Hippocampal formation (tissue), 2 donors: ENCODE results near the gene ACSF3.
A peak's percentile ranks its signal among the peaks of the same experiment; 100 is the strongest.

ENCODE experiments used
- DNase-seq, 2 donors: peaks; one replicate each; lab custom pipeline; 2025; lab: John Stamatoyannopoulos, UW

The ACSF3 gene

DNA sequence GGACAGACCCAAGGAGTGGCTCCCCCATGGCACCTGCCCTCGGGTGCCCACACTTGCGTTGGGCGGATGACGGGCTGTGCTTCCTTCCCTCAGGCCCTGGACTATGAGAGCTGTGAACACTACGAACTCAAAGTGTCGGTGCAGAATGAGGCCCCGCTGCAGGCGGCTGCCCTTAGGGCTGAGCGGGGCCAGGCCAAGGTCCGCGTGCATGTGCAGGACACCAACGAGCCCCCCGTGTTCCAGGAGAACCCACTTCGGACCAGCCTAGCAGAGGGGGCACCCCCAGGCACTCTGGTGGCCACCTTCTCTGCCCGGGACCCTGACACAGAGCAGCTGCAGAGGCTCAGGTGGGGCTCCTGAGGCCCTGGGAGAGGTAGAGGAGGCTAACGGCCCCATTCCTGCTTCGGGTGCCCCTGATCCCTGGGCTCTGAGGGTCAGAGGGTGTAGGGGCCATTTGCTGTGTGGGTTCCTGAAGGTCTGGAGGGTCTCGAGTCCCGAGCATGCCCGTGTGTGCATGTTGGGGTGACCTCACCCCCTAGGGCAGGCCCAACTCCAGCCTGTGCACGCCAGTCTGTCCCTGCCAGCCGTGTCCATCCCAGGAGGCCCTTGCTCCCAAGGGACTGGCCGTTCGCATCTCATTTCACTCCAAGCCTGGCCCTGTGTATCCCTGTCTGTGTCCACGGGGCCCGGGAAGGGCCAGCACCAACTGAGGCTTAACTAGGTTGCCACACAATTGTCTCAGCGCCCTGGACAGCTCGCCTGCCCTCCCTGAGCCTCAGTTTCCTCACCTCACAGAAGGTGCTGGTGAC lies 96.7 kb downstream of the ACSF3 start:
- no peak for DNase-seq

DNA sequence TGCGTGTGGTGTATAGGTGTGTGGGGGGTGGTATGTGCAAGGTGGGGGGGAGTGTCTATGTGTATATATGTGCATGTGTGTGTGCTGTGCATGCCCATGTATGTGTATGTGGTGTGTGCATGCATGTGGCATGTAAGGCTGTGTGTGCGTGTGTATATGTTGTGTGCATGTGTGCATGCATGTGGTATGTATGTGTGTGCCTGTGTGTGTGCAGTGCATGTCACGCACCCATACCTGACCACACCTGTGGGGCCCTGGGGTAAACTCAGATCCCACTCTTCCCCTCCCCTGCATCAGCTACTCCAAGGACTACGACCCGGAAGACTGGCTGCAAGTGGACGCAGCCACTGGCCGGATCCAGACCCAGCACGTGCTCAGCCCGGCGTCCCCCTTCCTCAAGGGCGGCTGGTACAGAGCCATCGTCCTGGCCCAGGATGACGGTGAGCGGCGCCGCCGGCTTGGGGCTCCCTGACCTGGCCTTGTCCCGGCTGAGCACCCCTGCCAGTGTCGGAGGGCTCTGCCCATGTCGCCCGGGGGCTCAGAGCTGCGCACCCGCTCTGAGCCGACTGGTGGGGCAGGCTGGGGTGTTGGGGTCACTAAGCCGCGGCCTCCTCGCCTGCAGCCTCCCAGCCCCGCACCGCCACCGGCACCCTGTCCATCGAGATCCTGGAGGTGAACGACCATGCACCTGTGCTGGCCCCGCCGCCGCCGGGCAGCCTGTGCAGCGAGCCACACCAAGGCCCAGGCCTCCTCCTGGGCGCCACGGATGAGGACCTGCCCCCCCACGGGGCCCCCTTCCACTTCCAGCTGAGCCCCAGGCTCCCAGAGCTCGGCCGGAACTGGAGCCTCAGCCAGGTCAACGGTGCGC lies 97.6 kb downstream of the ACSF3 start:
- no peak for DNase-seq

DNA sequence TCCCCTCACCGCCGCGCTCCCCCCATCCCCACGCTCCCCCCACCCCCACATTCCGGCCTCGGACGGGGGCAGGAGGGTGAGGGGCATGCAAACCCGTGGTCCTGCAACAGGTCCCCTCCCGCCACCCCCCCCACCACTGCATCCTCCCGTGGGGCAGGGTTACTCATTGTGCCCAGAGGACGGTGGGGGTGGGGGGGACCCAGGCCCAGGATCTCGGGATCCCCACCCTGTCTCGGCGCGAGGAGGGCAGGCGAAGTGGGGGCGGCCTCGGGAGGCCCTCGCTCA lies 98.2 kb downstream of the ACSF3 start:
- DNase-seq: no peak

DNA sequence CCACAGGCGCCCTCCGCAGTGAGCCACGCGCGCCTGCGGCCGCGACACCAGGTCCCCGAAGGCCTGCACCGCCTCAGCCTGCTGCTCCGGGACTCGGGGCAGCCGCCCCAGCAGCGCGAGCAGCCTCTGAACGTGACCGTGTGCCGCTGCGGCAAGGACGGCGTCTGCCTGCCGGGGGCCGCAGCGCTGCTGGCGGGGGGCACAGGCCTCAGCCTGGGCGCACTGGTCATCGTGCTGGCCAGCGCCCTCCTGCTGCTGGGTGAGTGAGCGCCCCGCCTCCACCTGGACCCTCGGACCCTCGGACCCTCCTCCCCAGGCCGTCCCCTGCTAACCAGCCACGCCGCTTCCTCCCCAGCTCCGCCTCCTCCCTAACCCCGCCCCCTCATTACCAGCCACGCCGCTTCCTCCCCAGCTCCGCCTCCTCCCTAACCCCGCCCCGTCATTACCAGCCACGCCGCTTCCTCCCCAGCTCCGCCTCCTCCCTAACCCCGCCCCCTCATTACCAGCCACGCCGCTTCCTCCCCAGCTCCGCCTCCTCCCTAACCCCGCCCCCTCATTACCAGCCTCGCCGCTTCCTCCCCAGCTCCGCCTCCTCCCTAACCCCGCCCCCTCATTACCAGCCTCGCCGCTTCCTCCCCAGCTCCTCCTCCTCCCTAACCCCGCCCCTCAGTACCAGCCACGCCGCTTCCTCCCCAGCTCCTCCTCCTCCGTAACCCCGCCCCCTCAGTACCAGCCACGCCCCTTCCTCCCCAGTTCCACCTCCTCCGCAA lies 98.7 kb downstream of the ACSF3 start:
- peak in 1 of 2 donors; percentile 1 for DNase-seq

DNA sequence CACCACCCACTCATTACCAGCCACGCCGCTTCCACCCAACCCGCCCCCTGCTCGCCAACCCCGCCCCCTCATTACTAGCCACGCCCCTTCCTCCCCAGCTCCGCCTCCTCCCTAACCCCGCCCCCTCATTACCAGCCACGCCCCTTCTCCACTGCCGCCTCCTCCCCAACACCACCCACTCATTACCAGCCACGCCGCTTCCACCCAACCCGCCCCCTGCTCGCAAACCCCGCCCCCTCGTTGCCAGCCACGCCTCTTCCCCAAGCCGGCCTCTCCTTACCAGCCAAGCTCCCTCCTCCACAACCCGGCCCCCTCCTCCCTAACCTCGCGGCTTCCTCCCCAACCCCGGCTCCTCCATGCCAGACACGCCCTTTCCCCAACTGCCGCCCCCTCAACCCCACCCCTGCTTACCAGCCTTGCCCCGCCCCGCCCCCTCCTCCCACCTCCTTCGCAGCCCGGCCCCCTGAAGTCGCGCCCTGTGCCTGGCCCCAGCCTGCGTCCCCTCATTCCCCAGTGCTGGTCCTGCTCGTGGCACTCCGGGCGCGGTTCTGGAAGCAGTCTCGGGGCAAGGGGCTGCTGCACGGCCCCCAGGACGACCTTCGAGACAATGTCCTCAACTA lies 99.4 kb downstream of the ACSF3 start:
- DNase-seq: no peak

DNA sequence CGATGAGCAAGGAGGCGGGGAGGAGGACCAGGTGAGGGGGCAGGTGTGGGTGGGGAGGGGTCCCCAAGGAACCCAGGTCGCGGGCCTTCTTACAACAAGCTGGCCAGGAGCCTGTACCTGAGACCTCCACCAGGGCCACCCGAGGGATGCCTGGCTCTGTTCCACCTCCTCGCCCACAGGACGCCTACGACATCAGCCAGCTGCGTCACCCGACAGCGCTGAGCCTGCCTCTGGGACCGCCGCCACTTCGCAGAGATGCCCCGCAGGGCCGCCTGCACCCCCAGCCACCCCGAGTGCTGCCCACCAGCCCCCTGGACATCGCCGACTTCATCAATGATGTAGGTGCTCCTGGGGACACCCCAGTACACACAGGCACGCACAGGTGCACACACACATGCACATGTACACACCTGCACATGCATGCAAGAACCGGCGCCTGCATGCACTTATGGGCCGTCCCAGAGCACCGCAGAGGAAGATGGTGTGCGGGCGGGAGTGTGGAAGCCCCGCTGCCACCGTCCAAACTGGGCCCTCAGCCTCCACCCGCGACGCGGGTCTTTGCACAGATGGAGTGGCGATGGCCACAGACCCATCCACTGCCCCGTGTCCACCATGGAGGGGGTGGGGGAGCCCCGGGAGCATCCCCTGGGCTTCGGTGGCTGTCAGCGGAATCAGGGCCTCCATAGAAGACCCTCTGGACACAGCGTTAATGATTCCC lies 100.1 kb downstream of the ACSF3 start:
- no peak for DNase-seq

DNA sequence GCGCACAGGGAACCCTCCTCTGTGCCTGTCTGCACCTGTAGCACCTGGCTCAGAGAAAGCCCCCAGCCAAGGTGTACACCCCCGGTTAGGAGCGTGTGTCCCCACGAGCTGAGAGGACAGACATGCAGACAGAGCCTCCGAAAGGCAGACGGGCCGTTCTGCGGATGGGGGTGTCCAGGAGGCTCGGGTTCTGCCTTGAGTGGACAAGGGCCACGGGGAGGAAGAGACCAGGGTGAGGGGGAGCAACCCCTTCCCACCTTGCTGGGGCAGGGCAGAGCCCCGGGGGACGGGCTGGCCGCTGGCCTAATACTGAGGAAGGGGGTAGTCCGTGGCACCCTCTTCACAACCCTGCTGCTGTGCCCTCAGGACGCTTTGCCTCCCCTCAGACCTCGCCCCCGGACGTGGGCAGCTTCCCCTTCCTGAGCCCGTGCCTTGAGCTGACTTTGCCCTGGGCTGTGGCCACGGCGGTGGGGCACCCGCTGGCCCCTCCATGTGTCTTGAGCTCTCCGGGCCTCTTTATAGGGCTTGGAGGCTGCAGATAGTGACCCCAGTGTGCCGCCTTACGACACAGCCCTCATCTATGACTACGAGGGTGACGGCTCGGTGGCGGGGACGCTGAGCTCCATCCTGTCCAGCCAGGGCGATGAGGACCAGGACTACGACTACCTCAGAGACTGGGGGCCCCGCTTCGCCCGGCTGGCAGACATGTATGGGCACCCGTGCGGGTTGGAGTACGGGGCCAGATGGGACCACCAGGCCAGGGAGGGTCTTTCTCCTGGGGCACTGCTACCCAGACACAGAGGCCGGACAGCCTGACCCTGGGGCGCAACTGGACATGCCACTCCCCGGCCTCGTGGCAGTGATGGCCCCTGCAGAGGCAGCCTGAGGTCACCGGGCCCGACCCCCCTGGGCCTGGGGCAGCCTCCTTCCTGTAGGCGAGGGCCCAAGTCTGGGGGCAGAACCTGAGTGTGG lies 101.0 kb downstream of the ACSF3 start:
- DNase-seq: no peak

DNA sequence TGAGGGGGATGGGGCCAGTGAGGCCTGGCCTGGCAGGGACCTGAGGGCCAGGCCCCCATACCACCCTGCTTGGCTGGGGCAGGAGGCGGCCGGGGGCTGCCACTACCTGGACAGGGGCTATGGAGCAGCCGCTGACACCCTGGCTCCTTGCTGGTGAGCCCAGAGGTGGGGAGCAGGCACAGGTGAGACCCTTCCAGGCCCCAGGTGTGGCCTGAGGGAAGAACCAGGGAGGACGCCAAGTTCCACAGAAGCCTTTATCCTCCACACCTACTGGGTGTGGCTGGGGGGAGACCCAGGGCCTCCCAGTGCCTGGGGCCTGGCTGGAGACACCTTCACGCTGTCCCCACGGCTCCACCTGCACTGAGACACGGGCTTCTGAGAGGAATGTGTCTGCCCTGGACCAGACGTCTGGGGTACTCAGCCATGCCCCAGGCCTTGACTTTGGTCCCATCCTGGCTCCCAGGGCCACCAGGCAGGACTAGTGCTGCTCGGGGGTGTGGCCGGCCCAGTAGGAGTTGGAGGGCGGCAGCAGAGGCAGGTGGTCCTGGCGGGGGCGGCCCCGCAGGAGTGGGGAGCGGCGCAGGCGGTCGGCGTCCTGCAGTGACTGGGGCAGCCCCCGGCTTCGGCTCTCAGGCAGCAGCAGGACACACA lies 102.0 kb downstream of the ACSF3 start:
- no peak for DNase-seq

DNA sequence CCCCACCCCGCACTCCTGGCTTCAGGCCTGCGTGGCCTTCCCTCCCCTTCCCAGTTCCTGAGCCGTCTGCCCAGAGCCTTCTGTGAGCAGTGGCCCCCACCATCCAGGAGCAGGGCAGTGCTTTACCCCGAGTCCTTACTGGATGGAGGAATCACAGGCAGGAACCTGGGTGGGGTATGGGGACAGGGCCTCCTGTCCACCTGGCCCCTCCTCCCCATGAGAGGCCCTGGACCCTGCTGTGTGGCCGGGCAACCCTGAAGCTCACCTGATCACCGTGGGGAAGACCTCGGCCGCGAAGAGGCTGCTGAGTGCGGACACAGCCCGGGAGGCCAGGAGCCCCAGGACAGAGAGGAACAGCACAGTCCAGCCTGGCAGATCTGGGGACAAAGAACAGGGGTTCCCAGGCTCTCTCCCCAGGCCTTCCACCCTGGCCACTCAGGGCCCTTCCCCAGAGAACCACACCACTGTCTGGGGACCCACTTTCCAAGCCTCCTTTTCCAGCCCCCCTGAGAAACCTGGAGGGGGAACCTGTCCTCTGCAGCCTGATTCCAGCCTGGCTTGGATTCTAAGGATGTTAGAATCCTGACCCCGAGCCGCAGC lies 103.5 kb downstream of the ACSF3 start:
- DNase-seq: no peak

DNA sequence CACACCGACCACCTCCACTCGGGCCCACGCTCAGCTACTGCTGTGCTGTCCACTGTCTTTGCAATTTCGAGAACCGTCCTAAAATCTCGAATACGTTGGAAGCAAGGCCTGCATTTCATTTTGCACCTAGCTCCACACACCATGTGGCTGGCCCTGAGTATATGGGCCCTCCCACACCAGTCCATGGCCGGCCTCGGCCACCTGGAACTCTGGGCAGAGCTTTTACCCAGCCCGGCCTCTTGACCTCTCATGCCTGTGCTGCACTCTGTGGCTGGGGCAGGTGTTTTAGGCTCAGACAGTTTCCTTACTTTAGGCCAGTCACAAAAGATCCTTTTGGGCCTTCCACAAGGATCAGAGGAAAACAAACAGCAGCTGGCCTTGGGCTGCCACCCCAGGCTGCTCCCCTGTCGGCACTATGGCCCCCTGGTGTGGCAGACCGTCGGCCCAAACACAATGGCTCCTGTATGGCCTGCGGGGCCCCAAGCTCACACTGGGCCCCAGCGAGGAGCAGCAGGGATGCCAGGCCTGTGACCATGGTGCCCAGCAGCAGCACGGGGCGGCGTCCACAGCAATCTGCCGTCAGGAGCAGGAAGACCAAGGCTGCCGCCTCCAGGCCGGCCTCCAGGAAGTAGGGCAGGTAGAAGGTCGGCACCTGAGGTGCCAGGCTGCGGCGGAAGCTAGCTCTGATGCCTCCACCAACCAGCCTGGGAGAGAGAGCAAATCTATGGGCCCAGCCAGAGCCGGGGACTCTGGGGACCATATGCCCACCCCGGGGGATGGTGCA lies 104.2 kb downstream of the ACSF3 start:
- DNase-seq: no peak

DNA sequence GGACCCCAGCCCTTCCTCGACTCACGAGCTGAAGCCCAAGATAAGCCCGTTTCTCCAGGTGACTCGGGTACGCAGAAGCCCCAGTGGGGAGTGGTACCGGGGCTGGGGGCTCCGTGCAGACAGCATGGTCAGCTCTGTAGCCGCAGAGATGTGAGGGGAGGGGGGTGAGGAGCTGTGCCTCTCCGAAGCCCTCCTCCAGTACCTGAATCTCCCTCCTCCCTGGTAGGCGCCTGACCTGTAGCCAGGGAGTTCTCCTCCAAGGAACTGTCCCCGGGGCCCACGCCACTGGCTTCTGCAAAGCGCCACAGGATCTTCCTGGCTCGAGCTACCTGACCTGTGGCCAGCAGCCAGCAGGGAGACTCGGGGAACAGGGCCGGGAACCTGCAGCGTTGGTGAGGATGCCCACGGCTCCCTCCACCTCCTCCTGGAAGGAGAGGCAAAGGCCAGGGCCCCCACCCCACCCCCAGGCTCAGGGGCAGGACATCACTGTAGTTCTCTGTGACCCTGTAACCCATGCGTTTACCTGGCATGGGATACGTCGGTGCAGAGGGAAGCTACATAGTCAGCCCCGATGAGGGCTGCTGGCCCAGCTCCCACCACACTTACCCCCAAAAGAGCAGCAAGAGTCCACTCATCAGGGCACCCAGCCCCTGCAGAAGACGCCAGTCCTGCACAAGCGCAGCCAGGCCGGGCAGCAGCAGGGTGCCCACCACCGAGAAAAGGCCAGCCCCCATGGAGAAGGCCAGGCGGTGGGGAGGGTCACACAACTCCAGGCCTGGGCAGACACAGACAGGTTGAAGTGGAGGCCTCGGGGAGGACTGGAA lies 105.0 kb downstream of the ACSF3 start:
- no peak for DNase-seq

DNA sequence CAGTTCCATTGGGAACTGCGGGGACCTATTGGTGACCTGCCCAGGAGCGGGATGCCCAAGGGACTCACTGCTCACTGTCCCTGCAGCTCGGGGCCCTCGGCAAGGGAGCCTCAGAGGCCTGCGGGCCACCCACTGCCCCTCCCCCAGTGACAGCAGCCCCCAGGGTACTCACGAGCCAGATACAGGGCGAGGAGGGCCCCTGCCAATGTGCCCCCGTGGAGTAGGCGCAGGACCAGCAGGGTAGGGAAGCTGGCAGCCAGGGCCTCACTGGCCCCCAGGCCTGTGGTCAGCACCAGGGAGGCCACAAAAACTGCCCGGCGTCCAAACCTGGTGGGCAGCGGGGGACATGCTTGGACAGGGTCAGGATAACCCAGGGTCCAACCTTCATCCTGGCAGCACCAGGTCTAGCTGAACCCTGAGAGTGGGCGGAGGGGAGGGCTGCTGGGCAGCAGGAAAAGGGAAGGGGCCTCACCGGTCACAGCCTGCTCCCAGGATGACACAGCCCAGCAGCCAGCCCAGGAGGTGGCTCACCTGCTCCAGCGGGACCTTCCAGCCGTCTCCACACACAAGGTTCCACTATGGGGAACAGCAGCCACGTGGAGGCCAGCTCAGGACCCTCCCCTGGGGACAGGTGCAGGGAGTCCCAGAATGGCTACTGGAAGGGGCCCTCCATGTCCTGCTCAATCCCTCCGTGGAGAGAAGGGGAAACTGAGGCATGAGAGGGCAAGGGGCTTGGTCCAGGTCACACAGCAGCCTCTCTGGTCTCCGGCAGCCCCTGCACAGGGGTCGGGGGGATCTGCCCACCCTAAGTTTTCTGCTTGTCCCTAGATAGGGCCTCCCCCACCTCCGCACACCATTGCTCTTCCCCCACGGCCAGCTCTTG lies 105.8 kb downstream of the ACSF3 start:
- no peak for DNase-seq

DNA sequence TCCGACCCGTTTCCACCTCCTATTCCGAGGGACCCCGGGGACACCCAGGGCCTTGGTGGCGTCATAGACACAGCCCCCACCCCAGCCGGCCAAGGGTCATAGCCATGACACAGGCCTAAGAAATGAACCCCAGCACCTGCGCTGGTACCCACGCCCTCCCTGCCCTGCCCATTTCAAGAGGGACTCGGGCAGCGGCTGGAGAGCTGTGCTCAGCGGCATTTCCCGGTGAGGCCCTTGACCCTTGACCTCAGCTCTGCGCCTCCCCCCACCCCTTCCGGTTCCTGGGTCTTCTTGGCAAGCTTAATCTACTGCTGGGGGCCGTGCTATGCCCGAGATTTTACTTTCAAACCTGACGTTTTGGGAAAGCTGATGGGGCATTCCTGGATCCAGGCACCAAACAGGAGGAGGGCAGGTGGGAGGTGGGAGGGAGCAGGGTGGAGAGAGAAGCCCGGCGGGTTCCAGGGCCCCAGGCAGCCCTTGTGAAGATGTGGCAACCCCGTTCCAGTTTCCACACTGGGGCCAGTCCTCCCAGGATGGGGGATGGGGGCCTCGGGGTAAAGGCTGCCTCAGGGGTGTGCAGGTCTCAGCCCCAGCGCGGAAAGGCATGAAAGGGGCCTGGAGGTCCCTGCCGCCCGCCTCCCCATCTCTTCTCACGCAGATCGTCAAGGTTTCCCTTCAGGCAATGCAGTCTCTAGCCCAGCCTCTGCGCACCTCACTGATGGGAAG lies 106.6 kb downstream of the ACSF3 start, which contains the start of gene SLC22A31:
Gene SLC22A31, minus strand, starts transcription at position 414 of the 726 bp plus-strand sequence. Its CDS starts 36 bp downstream, at position 378.
- DNase-seq: no peak

DNA sequence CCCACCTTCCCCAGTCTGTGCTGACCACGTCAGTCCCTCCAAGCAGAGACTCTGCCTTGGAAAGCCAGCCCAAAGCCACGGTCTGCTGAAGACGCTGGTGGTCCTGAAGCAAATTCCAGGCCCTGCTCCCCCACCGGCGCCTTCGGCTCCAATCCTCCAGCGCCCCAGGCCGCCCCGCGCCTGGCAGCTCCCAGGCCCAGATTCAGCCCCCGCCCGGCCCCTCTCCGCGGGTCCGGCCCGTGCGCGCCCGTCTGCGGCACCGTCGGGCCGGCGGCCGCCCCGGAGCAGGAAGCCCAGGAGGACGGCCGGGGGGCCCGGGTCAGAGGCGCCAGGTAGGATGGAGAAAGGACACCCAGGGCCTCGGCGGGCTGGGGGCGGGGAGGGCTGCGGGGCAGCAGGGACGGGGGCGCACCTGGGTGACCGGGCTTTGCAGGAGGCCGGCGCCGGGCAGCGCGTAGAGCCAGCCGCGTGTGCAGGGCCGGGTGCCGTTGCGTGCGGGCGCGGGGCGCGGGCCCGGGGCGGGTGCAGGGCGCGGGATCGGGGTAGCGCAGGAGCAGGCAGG lies 107.3 kb downstream of the ACSF3 start:
- no peak for DNase-seq
